Endothelial cell of hepatic sinusoid (primary cell): ENCODE measurements around the gene LAD1.

Source experiments
- in situ Hi-C: cut with HindIII; loops from 2 replicates; pipeline ENCODE4 v1.10.0; 2017; ENCODE audit warnings: low sequenced_read_pairs

Gene LAD1

GRCh38 chr1:201332616-201333335, 66.3 kb downstream of the LAD1 start:
- in situ Hi-C loops, result no loop called here

DNA sequence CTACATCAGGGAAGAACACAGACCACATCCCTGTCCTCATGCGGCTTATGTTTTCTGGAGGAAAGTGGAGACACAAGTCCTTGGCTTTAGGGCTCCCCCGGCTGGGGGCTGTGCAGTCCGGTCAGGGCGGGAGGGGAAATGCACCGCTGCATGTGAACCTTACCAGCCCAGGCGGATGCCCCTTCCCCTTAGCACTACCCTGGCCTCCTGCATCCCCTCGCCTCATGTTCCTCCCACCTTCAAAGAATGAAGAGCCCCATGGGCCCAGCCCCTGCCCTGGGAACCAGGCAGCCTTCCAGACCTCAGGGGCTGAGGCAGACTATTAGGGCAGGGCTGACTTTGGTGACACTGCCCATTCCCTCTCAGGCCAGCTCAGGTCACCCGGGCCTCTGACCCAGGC, 67.1 kb downstream of the LAD1 start:
- in situ Hi-C loops, result no loop called here

DNA sequence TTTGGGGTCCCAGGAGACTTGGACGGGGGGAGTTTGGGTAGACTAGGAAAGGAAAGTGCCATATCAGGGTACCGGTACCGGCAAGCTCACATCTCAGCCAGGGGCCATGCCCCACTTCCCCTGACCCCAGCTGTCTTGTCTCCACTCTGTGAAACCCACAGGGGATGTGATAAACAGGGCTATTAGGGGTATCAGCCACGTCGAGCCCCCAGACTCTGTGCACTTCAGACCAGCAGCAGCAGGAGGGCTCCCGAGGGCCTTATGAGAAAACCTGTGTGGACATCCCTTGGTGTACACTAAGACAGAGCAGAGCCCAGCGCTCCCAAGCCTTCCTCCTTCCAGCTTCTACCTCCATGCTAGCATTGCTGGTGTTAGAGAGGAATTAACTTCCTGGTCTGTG, 68.0 kb downstream of the LAD1 start:
- in situ Hi-C loops, result no loop called here
